ACC112 (cell line): ENCODE measurements around the gene ANKRD37.

Experiments
- H2AFZ ChIP-seq: fragments of 200-600 bp; sonication (generic); one replicate; pipeline ENCODE4 v1.6.0; 2017; ENCODE audit warnings: antibody characterized with exemption, low read length; ENCODE audit not compliant: unreplicated experiment
- H3K27ac ChIP-seq: fragments of 200-600 bp; sonication (generic); 2 replicates; pipeline ENCODE4 v1.5.1; 2014; ENCODE audit warnings: low read depth, mild to moderate bottlenecking, antibody characterized with exemption, low read length, moderate library complexity
- H3K27me3 ChIP-seq: fragments of 200-600 bp; sonication (generic); 2 replicates; pipeline ENCODE4 v1.6.1; 2014; ENCODE audit warnings: mild to moderate bottlenecking, antibody characterized with exemption, low read length, moderate library complexity, mixed read lengths; ENCODE audit not compliant: insufficient read depth
- H3K36me3 ChIP-seq: fragments of 200-600 bp; sonication (generic); 2 replicates; pipeline ENCODE4 v1.6.1; 2016; ENCODE audit warnings: mild to moderate bottlenecking, antibody characterized with exemption, low read length, moderate library complexity, mixed read lengths; ENCODE audit not compliant: insufficient read depth
- H3K4me1 ChIP-seq: fragments of 200-600 bp; sonication (generic); one replicate; pipeline ENCODE4 v1.6.1; 2016; ENCODE audit warnings: low read length, mixed read lengths; ENCODE audit not compliant: insufficient read depth, unreplicated experiment, control insufficient read depth
- H3K4me3 ChIP-seq: fragments of 200-600 bp; sonication (generic); 2 replicates; pipeline ENCODE4 v1.5.1; 2014; ENCODE audit warnings: mild to moderate bottlenecking, low read depth, low read length
- H3K79me2 ChIP-seq: fragments of 200-600 bp; sonication (generic); one replicate; pipeline ENCODE4 v1.6.0; 2016; ENCODE audit warnings: low read length; ENCODE audit not compliant: control insufficient read depth, unreplicated experiment, insufficient read depth

ANKRD37 gene

GRCh38 chr4:185379326-185380295 is 17.0 kb upstream of the ANKRD37 start:
- Histone ChIP-seq H3K27me3 (no peaks in the 10 kb centered on the region), H2AFZ (no peak overlapping the region), H3K4me3 (no peak overlapping the region), H3K27ac (no peak overlapping the region), H3K36me3 (peaks cover 7% of the 10 kb centered on the region; the same call in 1 of the 2 replicates), H3K79me2 (no peaks in the 10 kb centered on the region), H3K4me1 (no peaks in the 10 kb centered on the region)

- Histone ChIP-seq H3K27ac (no peak overlapping the region), H3K27me3 (no peaks in the 10 kb centered on the region), H3K36me3 (peaks cover 4% of the 10 kb centered on the region; the same call in 1 of the 2 replicates), H3K4me3 (no peak overlapping the region), H2AFZ (no peak overlapping the region), H3K4me1 (peaks cover 4% of the 10 kb centered on the region), H3K79me2 (no peaks in the 10 kb centered on the region)
Measured at GRCh38 chr4:185380320-185380719, 16.3 kb upstream of the ANKRD37 start.

- Histone ChIP-seq H3K27ac (no peak overlapping the region), H3K36me3 (peaks cover 4% of the 10 kb centered on the region; the same call in 1 of the 2 replicates), H3K4me1 (peaks cover 4% of the 10 kb centered on the region)
Measured at GRCh38 chr4:185381288-185382196, 15.1 kb upstream of the ANKRD37 start.

GRCh38 chr4:185382754-185383153 is 13.9 kb upstream of the ANKRD37 start:
- Histone ChIP-seq H3K27ac (no peak overlapping the region), H2AFZ (no peak overlapping the region), H3K4me3 (no peak overlapping the region), H3K27me3 (no peaks in the 10 kb centered on the region), H3K79me2 (no peaks in the 10 kb centered on the region), H3K36me3 (peaks cover 4% of the 10 kb centered on the region; the same call in 1 of the 2 replicates), H3K4me1 (peaks cover 4% of the 10 kb centered on the region)

More at GRCh38 chr4:185381288-185382196, 15.1 kb upstream of the ANKRD37 start:
- Histone ChIP-seq H3K79me2 (no peaks in the 10 kb centered on the region), H2AFZ (no peak overlapping the region), H3K27me3 (no peaks in the 10 kb centered on the region), H3K4me3 (no peak overlapping the region)

GRCh38 chr4:185383451-185383850 is 13.2 kb upstream of the ANKRD37 start:
- no peak overlapping the region for H3K27ac ChIP-seq
- H3K79me2 ChIP-seq, result no peaks in the 10 kb centered on the region
- H3K4me3 ChIP-seq, result no peak overlapping the region
- no peak overlapping the region for H2AFZ ChIP-seq
- no peaks in the 10 kb centered on the region for H3K27me3 ChIP-seq
- peaks cover 4% of the 10 kb centered on the region; the same call in 1 of the 2 replicates for H3K36me3 ChIP-seq
- peaks cover 4% of the 10 kb centered on the region for H3K4me1 ChIP-seq

- H2AFZ ChIP-seq, result no peak overlapping the region
- H3K4me1 ChIP-seq, result peaks cover 4% of the 10 kb centered on the region
- no peak overlapping the region for H3K27ac ChIP-seq
- H3K79me2 ChIP-seq, result no peaks in the 10 kb centered on the region
- peaks cover 4% of the 10 kb centered on the region; the same call in 1 of the 2 replicates for H3K36me3 ChIP-seq
- no peak overlapping the region for H3K4me3 ChIP-seq
- H3K27me3 ChIP-seq, result no peaks in the 10 kb centered on the region
Measured at GRCh38 chr4:185384061-185384460, 12.6 kb upstream of the ANKRD37 start.

GRCh38 chr4:185384930-185385331 is 11.7 kb upstream of the ANKRD37 start:
- Histone ChIP-seq H3K4me1 (peaks cover 4% of the 10 kb centered on the region), H3K27me3 (no peaks in the 10 kb centered on the region), H3K79me2 (no peaks in the 10 kb centered on the region), H2AFZ (no peak overlapping the region), H3K36me3 (peaks cover 4% of the 10 kb centered on the region; the same call in 1 of the 2 replicates), H3K4me3 (no peak overlapping the region), H3K27ac (no peak overlapping the region)

- no peaks in the 10 kb centered on the region for H3K79me2 ChIP-seq
- H3K4me3 ChIP-seq, result no peak overlapping the region
- H3K27ac ChIP-seq, result no peak overlapping the region
- H3K36me3 ChIP-seq, result no peaks in the 10 kb centered on the region
- H2AFZ ChIP-seq, result no peak overlapping the region
- no peaks in the 10 kb centered on the region for H3K27me3 ChIP-seq
- peaks cover 8% of the 10 kb centered on the region for H3K4me1 ChIP-seq
Measured at GRCh38 chr4:185387957-185388356, 8.7 kb upstream of the ANKRD37 start.

- Histone ChIP-seq H2AFZ (no peak overlapping the region), H3K27me3 (no peaks in the 10 kb centered on the region), H3K27ac (no peak overlapping the region), H3K36me3 (no peaks in the 10 kb centered on the region), H3K4me3 (no peak overlapping the region), H3K79me2 (peaks cover 8% of the 10 kb centered on the region), H3K4me1 (peaks cover 3% of the 10 kb centered on the region)
Measured at GRCh38 chr4:185390941-185391340, 5.7 kb upstream of the ANKRD37 start.

- Histone ChIP-seq H3K4me1 (peaks cover 5% of the 10 kb centered on the region), H3K4me3 (no peak overlapping the region), H3K27me3 (no peaks in the 10 kb centered on the region), H3K27ac (no peak overlapping the region), H3K36me3 (no peaks in the 10 kb centered on the region), H2AFZ (no peak overlapping the region), H3K79me2 (peaks cover 8% of the 10 kb centered on the region)
Measured at GRCh38 chr4:185392156-185392555, 4.5 kb upstream of the ANKRD37 start.
